Measurements from ENCODE around the gene TBC1D22A.

The TBC1D22A gene

GRCh38 chr22:46922037-46922436, 159.6 kb downstream of the TBC1D22A start:
- no peak overlapping the region for H3K4me3 ChIP-seq (ENCODE audit: low read length)
- no peak for DNase-seq (ENCODE audit: low read depth)
- TF ChIP-seq CTCF (IDR thresholded peaks at IDR 0.05; ENCODE audit: insufficient read depth, low read depth, low read length, missing control alignments): no peak

GRCh38 chr22:46923394-46923793, 160.9 kb downstream of the TBC1D22A start:
- TF ChIP-seq CTCF (IDR thresholded peaks at IDR 0.05; ENCODE audit: insufficient read depth, low read depth, low read length, missing control alignments): no peak
- no peak for DNase-seq (ENCODE audit: low read depth)
- H3K4me3 ChIP-seq (ENCODE audit: low read length): no peak overlapping the region

GRCh38 chr22:46925818-46926217, 163.4 kb downstream of the TBC1D22A start:
- DNase-seq (ENCODE audit: low read depth): no peak

GRCh38 chr22:46929046-46929709, 166.7 kb downstream of the TBC1D22A start:
- DNase-seq (ENCODE audit: low read depth): peak; percentile 11
- TF ChIP-seq CTCF (IDR thresholded peaks at IDR 0.05; ENCODE audit: insufficient read depth, low read depth, low read length, missing control alignments): no peak
- H3K4me3 ChIP-seq (ENCODE audit: low read length): no peak overlapping the region

More at GRCh38 chr22:46925818-46926217, 163.4 kb downstream of the TBC1D22A start:
- no peak overlapping the region for H3K4me3 ChIP-seq (ENCODE audit: low read length)
- TF ChIP-seq CTCF (IDR thresholded peaks at IDR 0.05; ENCODE audit: insufficient read depth, low read depth, low read length, missing control alignments): no peak

- no peak overlapping the region for H3K4me3 ChIP-seq (ENCODE audit: low read length)
- TF ChIP-seq CTCF (IDR thresholded peaks at IDR 0.05; ENCODE audit: insufficient read depth, low read depth, low read length, missing control alignments): no peak
- DNase-seq (ENCODE audit: low read depth): no peak
These were observed 167.3 kb downstream of the TBC1D22A start for GRCh38 chr22:46929710-46930204.

GRCh38 chr22:46931414-46931813, 169.0 kb downstream of the TBC1D22A start:
- H3K4me3 ChIP-seq (ENCODE audit: low read length): no peak overlapping the region
- peak; percentile 69 for DNase-seq (ENCODE audit: low read depth)
- peak; percentile 49 for TF ChIP-seq CTCF (IDR thresholded peaks at IDR 0.05; ENCODE audit: insufficient read depth, low read depth, low read length, missing control alignments)

- DNase-seq (ENCODE audit: low read depth): peak; percentile 89
- no peak for TF ChIP-seq CTCF (IDR thresholded peaks at IDR 0.05; ENCODE audit: insufficient read depth, low read depth, low read length, missing control alignments)
- H3K4me3 ChIP-seq (ENCODE audit: low read length): no peak overlapping the region
These were observed 169.4 kb downstream of the TBC1D22A start for GRCh38 chr22:46931881-46932280.

All from epithelial cell of esophagus (primary cell).